ENCODE data around the gene SLC7A7. TPM values are rescaled to one million over a fixed set of nuclear protein-coding genes. Genes with fewer than 3 reads are reported as not detected.
A peak's percentile ranks its signal among the peaks of the same experiment; 100 is the strongest.

SLC7A7 gene
- total and polyA plus RNA-seq, 2 of the 13 experiments (the other 11 are each of a cell fraction or from before 2014, with no cell fraction given), result 0.13 to 0.63 TPM

DNA sequence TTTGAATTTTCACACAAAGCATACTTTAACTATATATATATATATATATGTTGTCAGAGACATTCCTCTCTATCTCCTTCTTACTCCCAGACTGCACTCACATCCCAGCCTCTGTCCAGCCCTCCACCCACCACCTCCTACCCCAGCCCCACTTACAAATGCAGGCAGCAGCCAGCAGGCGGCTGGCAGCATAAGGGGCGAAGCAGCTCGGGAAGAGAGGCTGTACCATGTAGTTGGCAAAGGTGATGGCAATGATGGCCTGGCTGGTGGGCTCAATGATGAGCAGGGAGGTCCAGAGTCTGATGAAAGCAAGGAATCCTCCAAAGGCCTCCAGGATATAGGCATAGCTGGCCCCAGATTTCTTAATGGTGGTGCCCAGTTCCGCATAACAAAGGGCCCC, 2.5 kb downstream of the SLC7A7 start:
- no peak overlapping the region for H3K4me2 ChIP-seq (ENCODE audit: low read depth, low read length)
- POLR2A ChIA-PET, result interaction anchor here (0.9 to 1.6 kb wide), 4 partner anchors 10 to 46 kb away, joined by 3 to 6 read pairs (median 4); partner anchors contain the start of gene OXA1L

More for the DNA sequence above, 2.5 kb downstream of the SLC7A7 start:
- TF ChIP-seq, protein P1, sequence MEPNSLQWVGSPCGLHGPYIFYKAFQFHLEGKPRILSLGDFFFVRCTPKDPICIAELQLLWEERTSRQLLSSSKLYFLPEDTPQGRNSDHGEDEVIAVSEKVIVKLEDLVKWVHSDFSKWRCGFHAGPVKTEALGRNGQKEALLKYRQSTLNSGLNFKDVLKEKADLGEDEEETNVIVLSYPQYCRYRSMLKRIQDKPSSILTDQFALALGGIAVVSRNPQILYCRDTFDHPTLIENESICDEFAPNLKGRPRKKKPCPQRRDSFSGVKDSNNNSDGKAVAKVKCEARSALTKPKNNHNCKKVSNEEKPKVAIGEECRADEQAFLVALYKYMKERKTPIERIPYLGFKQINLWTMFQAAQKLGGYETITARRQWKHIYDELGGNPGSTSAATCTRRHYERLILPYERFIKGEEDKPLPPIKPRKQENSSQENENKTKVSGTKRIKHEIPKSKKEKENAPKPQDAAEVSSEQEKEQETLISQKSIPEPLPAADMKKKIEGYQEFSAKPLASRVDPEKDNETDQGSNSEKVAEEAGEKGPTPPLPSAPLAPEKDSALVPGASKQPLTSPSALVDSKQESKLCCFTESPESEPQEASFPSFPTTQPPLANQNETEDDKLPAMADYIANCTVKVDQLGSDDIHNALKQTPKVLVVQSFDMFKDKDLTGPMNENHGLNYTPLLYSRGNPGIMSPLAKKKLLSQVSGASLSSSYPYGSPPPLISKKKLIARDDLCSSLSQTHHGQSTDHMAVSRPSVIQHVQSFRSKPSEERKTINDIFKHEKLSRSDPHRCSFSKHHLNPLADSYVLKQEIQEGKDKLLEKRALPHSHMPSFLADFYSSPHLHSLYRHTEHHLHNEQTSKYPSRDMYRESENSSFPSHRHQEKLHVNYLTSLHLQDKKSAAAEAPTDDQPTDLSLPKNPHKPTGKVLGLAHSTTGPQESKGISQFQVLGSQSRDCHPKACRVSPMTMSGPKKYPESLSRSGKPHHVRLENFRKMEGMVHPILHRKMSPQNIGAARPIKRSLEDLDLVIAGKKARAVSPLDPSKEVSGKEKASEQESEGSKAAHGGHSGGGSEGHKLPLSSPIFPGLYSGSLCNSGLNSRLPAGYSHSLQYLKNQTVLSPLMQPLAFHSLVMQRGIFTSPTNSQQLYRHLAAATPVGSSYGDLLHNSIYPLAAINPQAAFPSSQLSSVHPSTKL (CRISPR knock-in tag; IDR thresholded peaks at IDR 0.05), result no peak
- TF ChIP-seq ZNF572 (CRISPR knock-in tag; IDR thresholded peaks at IDR 0.05) (peak; percentile 87; the same call in 1 of the 2 replicates), XBP1 (CRISPR knock-in tag; IDR thresholded peaks at IDR 0.05) (no peak)
- Histone ChIP-seq H3K9ac (ENCODE audit: insufficient read depth, low read depth, low read length) (no peak overlapping the region), H3K27me3 (ENCODE audit: control insufficient read depth in 1 of 2, insufficient read depth in 2 of 2, low read length in 2 of 2) (no peaks in the 10 kb centered on the region; a peak in 1 of 5 replicates), H3K4me3 (replicated peaks in 1 of 3; ENCODE audit: insufficient read depth in 1 of 3, low read depth in 2 of 3, low read length in 3 of 3) (no peak overlapping the region), H3K9me3 (ENCODE audit: low read length) (no peaks in the 10 kb centered on the region), H3K27ac (ENCODE audit: extremely low read length, insufficient read depth, low read length) (no peak overlapping the region), H2AFZ (ENCODE audit: low read length) (no peak overlapping the region), H3K4me1 (ENCODE audit: insufficient read depth, low read length) (peaks cover 36% of the 10 kb centered on the region), H4K20me1 (ENCODE audit: insufficient read depth, low read length) (no peaks in the 10 kb centered on the region), H3K79me2 (ENCODE audit: insufficient read depth, low read length) (no peaks in the 10 kb centered on the region), H3K36me3 (replicated peaks in 1 of 2; ENCODE audit: control insufficient read depth in 1 of 2, insufficient read depth in 2 of 2, low read length in 2 of 2) (no peaks in the 10 kb centered on the region)
- FAIRE-seq (no peak), DNase-seq (ENCODE audit: low spot score) (no peak), ATAC-seq (peak; percentile 76)
- no TSS peak for BruUV-seq (replicated peaks)
- intact Hi-C loops (cut with micrococcal nuclease; ENCODE audit: unreplicated experiment) (no loop called here), in situ Hi-C loops (cut with HindIII; ENCODE audit: extremely low pct_ligation_motif_present, low pct_unique_long_range_greater_than_20kb) (no loop called here)
- 72% methylated on average over 4 of the region's 4 CpGs for WGBS (ENCODE audit: low lambda C conversion rate)
- CTCF ChIA-PET (ENCODE audit: low intra/inter-chr PET ratio, low total read pairs), result interaction anchor here (1.2 kb wide), 1 partner anchor 41 kb away, joined by 4 read pairs; no protein-coding TSS in a partner anchor

Data from HepG2 (cell line).